ENCODE data around the gene NMT1.

Gene NMT1

GRCh38 chr17:45106582-45106981 is 45.5 kb downstream of the NMT1 start:
- DNase-seq = no peak

- no peak for DNase-seq
These were observed 46.3 kb downstream of the NMT1 start for GRCh38 chr17:45107293-45108010.

GRCh38 chr17:45108051-45108450 is 46.9 kb downstream of the NMT1 start:
- no peak for DNase-seq

- no peak for DNase-seq
These were observed 47.7 kb downstream of the NMT1 start for GRCh38 chr17:45108595-45109521.

- no peak for DNase-seq
These were observed 49.8 kb downstream of the NMT1 start for GRCh38 chr17:45110676-45111611.

GRCh38 chr17:45111850-45112249 is 50.7 kb downstream of the NMT1 start:
- no peak for DNase-seq

GRCh38 chr17:45112559-45113423 is 51.7 kb downstream of the NMT1 start:
- DNase-seq = no peak

GRCh38 chr17:45113424-45113754 is 52.3 kb downstream of the NMT1 start:
- no peak for DNase-seq

- no peak for DNase-seq
These were observed 53.2 kb downstream of the NMT1 start for GRCh38 chr17:45114117-45114932.

- no peak for DNase-seq
These were observed 54.0 kb downstream of the NMT1 start for GRCh38 chr17:45115015-45115625.

GRCh38 chr17:45115871-45116270 is 54.8 kb downstream of the NMT1 start:
- no peak for DNase-seq

GRCh38 chr17:45116434-45117016 is 55.4 kb downstream of the NMT1 start:
- no peak for DNase-seq

GRCh38 chr17:45117334-45117733 is 56.2 kb downstream of the NMT1 start:
- no peak for DNase-seq

GRCh38 chr17:45117848-45118646 is 56.9 kb downstream of the NMT1 start:
- no peak for DNase-seq

GRCh38 chr17:45118691-45119090 is 57.6 kb downstream of the NMT1 start:
- no peak for DNase-seq

- no peak for DNase-seq
These were observed 58.8 kb downstream of the NMT1 start for GRCh38 chr17:45119964-45120363.

- DNase-seq = no peak
These were observed 59.4 kb downstream of the NMT1 start for GRCh38 chr17:45120558-45120957.

GRCh38 chr17:45121055-45121454 is 59.9 kb downstream of the NMT1 start:
- DNase-seq = no peak

GRCh38 chr17:45123076-45123770 is 62.1 kb downstream of the NMT1 start:
- DNase-seq = no peak
